GM12878 (cell line): Measurements from ENCODE around the gene LITAF. TPM values are rescaled to one million over a fixed set of nuclear protein-coding genes. Genes with fewer than 3 reads are reported as not detected.

Experiments used
- ATAC-seq: fragments of 200-7000 bp; cut with Tn5 transposase; 3 replicates; pipeline ENCODE4 v1.9.1; 2020; ENCODE audit warnings: mild to moderate bottlenecking, moderate library complexity
- BruUV-seq: library from RNA; stranded (reverse); fragments of 400-500 nt; replicated peaks from 2 replicates; lab custom pipeline; 2021; lab: Mats Ljungman, UMichigan
- CTCF ChIA-PET: fragments of 300-600 bp; sonication (Branson Sonifier 250); formaldehyde crosslinking; extraction: SDS; loops from one replicate; lab custom pipeline; 2021; ENCODE audit warnings: inconsistent platforms; lab: Yijun Ruan, JAX
- POLR2A ChIA-PET: fragments of 350-600 bp; formaldehyde crosslinking; extraction: SDS; loops from one replicate; lab custom pipeline; 2021; ENCODE audit warnings: inconsistent platforms; lab: Charles Lee
- RAD21 ChIA-PET: fragments of 300-600 bp; sonication (Branson Sonifier 250); formaldehyde crosslinking; loops from one replicate; lab custom pipeline; 2023; ENCODE audit warnings: antibody characterized with exemption; ENCODE audit not compliant: unreplicated experiment; lab: Charles Lee
- SMC1A ChIA-PET: fragments of 300-600 bp; sonication (Branson Sonifier 250); formaldehyde crosslinking; loops from one replicate; lab custom pipeline; 2023; ENCODE audit not compliant: unreplicated experiment, uncharacterized antibody; lab: Charles Lee
- DNase-seq: peaks from one replicate; pipeline ENCODE4 v3.0.0-alpha.2; 2011; ENCODE audit warnings: low read depth, low spot score
- FAIRE-seq: peaks from 3 replicates; lab custom pipeline; 2011; peaks lifted over from hg19 to GRCh38; lab: Jason Lieb, UNC
- H2AFZ ChIP-seq: 2 replicates; pipeline ENCODE4 v1.6.0; 2011; ENCODE audit warnings: low read depth, low read length, control low read depth; ENCODE audit not compliant: control insufficient read depth
- H3K27ac ChIP-seq: 2 replicates; pipeline ENCODE4 v1.5.1; 2011; ENCODE audit warnings: control low read depth; ENCODE audit not compliant: control insufficient read depth, insufficient read depth
- H3K27me3 ChIP-seq, 2 experiments: replicated peaks in 1 of 2; 2 replicates each; pipeline versions ENCODE4 v1.6.0 to v1.6.1; 2011; ENCODE audit warnings: low read length in 1 of 2; ENCODE audit not compliant: control insufficient read depth in 2 of 2, insufficient read depth in 2 of 2
- H3K36me3 ChIP-seq, 2 experiments: 2 replicates each; pipeline ENCODE4 v1.5.1; 2011; ENCODE audit warnings: low read length in 1 of 2; ENCODE audit not compliant: control insufficient read depth in 2 of 2, insufficient read depth in 2 of 2
- H3K4me1 ChIP-seq: 2 replicates; pipeline ENCODE4 v1.6.1; 2011; ENCODE audit warnings: mild to moderate bottlenecking, low read length, moderate library complexity, mixed read lengths; ENCODE audit not compliant: control insufficient read depth, insufficient read depth
- H3K4me2 ChIP-seq: 2 replicates; pipeline ENCODE4 v1.6.0; 2011; ENCODE audit warnings: control low read depth; ENCODE audit not compliant: control insufficient read depth, insufficient read depth
- H3K4me3 ChIP-seq: fragments of 200-600 bp; sonication (generic); 2 replicates; pipeline ENCODE4 v1.5.1; 2016
- H3K79me2 ChIP-seq: 2 replicates; pipeline ENCODE4 v1.6.0; 2011; ENCODE audit warnings: low read length; ENCODE audit not compliant: control insufficient read depth, insufficient read depth
- H3K9ac ChIP-seq: 2 replicates; pipeline ENCODE4 v1.8.0; 2011; ENCODE audit warnings: low read length, control low read depth, mixed read lengths; ENCODE audit not compliant: control insufficient read depth, insufficient read depth
- H3K9me3 ChIP-seq: replicated peaks from 3 replicates; pipeline ENCODE4 v1.5.1; 2011; ENCODE audit warnings: mild to moderate bottlenecking, low read length; ENCODE audit not compliant: control insufficient read depth, insufficient read depth
- H4K20me1 ChIP-seq: 2 replicates; pipeline ENCODE4 v1.6.0; 2011; ENCODE audit not compliant: control insufficient read depth, insufficient read depth
- EED ChIP-seq: sonication (generic); IDR thresholded peaks from 2 replicates; pipeline ENCODE4 v1.6.1; 2016; ENCODE audit warnings: antibody characterized with exemption, low read depth
- ESRRA ChIP-seq: IDR thresholded peaks from 2 replicates; pipeline ENCODE4 v1.6.1; 2012; ENCODE audit warnings: mild to moderate bottlenecking, low read length, improper control_type of control experiment
- ETV6 ChIP-seq, 2 experiments: fragments of 450-650 bp in 1 of 2; IDR thresholded peaks in 1 of 2; conservative IDR thresholded peaks in 1 of 2; 2 replicates each; pipeline ENCODE4 v1.6.1; 2014; ENCODE audit warnings: antibody characterized with exemption in 1 of 2, borderline replicate concordance in 1 of 2, low read depth in 1 of 2, mild to moderate bottlenecking in 1 of 2, moderate library complexity in 1 of 2
- IKZF2 ChIP-seq, 2 experiments: fragments of 450-650 bp; IDR thresholded peaks; 2 replicates each; pipeline ENCODE4 v1.6.1; 2017; ENCODE audit warnings: mild to moderate bottlenecking in 2 of 2, moderate library complexity in 2 of 2
- NBN ChIP-seq: fragments of 450-650 bp; IDR thresholded peaks from 2 replicates; pipeline ENCODE4 v1.6.1; 2016
- NR2F1 ChIP-seq: fragments of 450-650 bp; conservative IDR thresholded peaks from 2 replicates; pipeline ENCODE4 v1.6.1; 2017; ENCODE audit warnings: mild to moderate bottlenecking
- YY1 ChIP-seq: IDR thresholded peaks from 2 replicates; pipeline ENCODE4 v1.6.1; 2011; ENCODE audit warnings: low read depth, mild to moderate bottlenecking, low read length
- ZNF217 ChIP-seq: fragments of 450-650 bp; IDR thresholded peaks from 2 replicates; pipeline ENCODE4 v1.6.1; 2017; ENCODE audit warnings: antibody characterized with exemption, mild to moderate bottlenecking
- ZNF24 ChIP-seq: fragments of 450-650 bp; IDR thresholded peaks from 2 replicates; pipeline ENCODE4 v1.6.1; 2017; ENCODE audit warnings: antibody characterized with exemption, mild to moderate bottlenecking
- WGBS: methylation state at CpG from one replicate; pipeline ENCODE4 v1.1.6; 2016; ENCODE audit warnings: low lambda C conversion rate; ENCODE audit not compliant: insufficient replicate concordance, insufficient coverage; ENCODE audit errors: missing lambda C conversion rate; 5-methylcytosine and 5-hydroxymethylcytosine counted together
- in situ Hi-C: fragments of 300-500 bp; cut with MboI; formaldehyde crosslinking; loops from 9 replicates; pipeline ENCODE4 v1.14.3; 2018; ENCODE audit warnings: mixed read lengths
- intact Hi-C: fragments of 100-400 bp; cut with micrococcal nuclease; formaldehyde crosslinking; loops from one replicate; pipeline ENCODE4 v1.14.2; 2022; ENCODE audit not compliant: unreplicated experiment
- polyA plus RNA-seq, 11 experiments: library from polyadenylated mRNA; depleted of rRNA in 4 of 11; unstranded in 6 of 11; stranded (reverse) in 5 of 11; fragments of >200 nt; fragmentation: Nextera tagmentation in 4 of 11; fragmentation: Illumina TruSeq in 1 of 11; extraction: Ambion mirVana in 4 of 11; extraction: Trizol in 1 of 11; gene quantifications; 1 replicate in 1 of 11; 2 replicates in 10 of 11; pipeline versions ENCODE4 v1.2.1 to v1.2.3, GENCODE V29; 2011 to 2016; ENCODE audit warnings: inconsistent platforms in 2 of 11, missing spikeins in 2 of 11, low read depth in 1 of 11
- total RNA-seq, 4 experiments: library from RNA; depleted of rRNA in 3 of 4; stranded (reverse); fragments of >200 nt in 3 of 4; fragmentation: Illumina TruSeq in 1 of 4; extraction: Trizol in 1 of 4; gene quantifications; 2 replicates each; pipeline versions ENCODE4 v1.2.1 to v1.2.3, GENCODE V29; 2013 to 2021
- TF ChIP-seq, protein P1 (sequence below): fragments of 450-650 bp; formaldehyde crosslinking; IDR thresholded peaks from 2 replicates; pipeline ENCODE4 v1.4.0; 2020; ENCODE audit warnings: mild to moderate bottlenecking, moderate library complexity
- TF ChIP-seq, protein P2 (sequence below): fragments of 450-650 bp; IDR thresholded peaks from 2 replicates; pipeline ENCODE4 v1.6.1; 2017; ENCODE audit warnings: antibody characterized with exemption, mild to moderate bottlenecking, moderate library complexity

The LITAF gene
- total and polyA plus RNA-seq, 10 of the 15 experiments (the other 5 are each of a cell fraction or from before 2014, with no cell fraction given), result 99.2 to 211 (median 147) TPM

GRCh38 chr16:11627822-11628457, 41.2 kb upstream of the LITAF start:
- BruUV-seq, result no TSS peak
- intact Hi-C loops (no loop called here), in situ Hi-C loops (no loop called here)
- no peak overlapping the region for H3K4me3 ChIP-seq
- H3K79me2 ChIP-seq, result no peaks in the 10 kb centered on the region
- H2AFZ ChIP-seq, result no peak overlapping the region
- H3K36me3 ChIP-seq, result no peaks in the 10 kb centered on the region
- FAIRE-seq (no peak), ATAC-seq (no peak), DNase-seq (no peak)
- no peaks in the 10 kb centered on the region; the same call in 2 of the 3 replicates for H3K9me3 ChIP-seq
- TF ChIP-seq NBN (no peak), ESRRA (no peak), YY1 (no peak), ZNF217 (no peak), NR2F1 (no peak), IKZF2 (IDR thresholded peaks at IDR 0.05) (no peak), EED (no peak), ETV6 (conservative IDR thresholded peaks at IDR 0.05 in 1 of 2, IDR thresholded peaks at IDR 0.05 in 1 of 2; ENCODE audit: borderline replicate concordance in 1 of 2, low read depth in 1 of 2) (no peak), ZNF24 (no peak)
- TF ChIP-seq, protein P1, sequence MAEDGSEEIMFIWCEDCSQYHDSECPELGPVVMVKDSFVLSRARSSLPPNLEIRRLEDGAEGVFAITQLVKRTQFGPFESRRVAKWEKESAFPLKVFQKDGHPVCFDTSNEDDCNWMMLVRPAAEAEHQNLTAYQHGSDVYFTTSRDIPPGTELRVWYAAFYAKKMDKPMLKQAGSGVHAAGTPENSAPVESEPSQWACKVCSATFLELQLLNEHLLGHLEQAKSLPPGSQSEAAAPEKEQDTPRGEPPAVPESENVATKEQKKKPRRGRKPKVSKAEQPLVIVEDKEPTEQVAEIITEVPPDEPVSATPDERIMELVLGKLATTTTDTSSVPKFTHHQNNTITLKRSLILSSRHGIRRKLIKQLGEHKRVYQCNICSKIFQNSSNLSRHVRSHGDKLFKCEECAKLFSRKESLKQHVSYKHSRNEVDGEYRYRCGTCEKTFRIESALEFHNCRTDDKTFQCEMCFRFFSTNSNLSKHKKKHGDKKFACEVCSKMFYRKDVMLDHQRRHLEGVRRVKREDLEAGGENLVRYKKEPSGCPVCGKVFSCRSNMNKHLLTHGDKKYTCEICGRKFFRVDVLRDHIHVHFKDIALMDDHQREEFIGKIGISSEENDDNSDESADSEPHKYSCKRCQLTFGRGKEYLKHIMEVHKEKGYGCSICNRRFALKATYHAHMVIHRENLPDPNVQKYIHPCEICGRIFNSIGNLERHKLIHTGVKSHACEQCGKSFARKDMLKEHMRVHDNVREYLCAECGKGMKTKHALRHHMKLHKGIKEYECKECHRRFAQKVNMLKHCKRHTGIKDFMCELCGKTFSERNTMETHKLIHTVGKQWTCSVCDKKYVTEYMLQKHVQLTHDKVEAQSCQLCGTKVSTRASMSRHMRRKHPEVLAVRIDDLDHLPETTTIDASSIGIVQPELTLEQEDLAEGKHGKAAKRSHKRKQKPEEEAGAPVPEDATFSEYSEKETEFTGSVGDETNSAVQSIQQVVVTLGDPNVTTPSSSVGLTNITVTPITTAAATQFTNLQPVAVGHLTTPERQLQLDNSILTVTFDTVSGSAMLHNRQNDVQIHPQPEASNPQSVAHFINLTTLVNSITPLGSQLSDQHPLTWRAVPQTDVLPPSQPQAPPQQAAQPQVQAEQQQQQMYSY (CRISPR knock-in tag), result no peak
- TF ChIP-seq, protein P2, sequence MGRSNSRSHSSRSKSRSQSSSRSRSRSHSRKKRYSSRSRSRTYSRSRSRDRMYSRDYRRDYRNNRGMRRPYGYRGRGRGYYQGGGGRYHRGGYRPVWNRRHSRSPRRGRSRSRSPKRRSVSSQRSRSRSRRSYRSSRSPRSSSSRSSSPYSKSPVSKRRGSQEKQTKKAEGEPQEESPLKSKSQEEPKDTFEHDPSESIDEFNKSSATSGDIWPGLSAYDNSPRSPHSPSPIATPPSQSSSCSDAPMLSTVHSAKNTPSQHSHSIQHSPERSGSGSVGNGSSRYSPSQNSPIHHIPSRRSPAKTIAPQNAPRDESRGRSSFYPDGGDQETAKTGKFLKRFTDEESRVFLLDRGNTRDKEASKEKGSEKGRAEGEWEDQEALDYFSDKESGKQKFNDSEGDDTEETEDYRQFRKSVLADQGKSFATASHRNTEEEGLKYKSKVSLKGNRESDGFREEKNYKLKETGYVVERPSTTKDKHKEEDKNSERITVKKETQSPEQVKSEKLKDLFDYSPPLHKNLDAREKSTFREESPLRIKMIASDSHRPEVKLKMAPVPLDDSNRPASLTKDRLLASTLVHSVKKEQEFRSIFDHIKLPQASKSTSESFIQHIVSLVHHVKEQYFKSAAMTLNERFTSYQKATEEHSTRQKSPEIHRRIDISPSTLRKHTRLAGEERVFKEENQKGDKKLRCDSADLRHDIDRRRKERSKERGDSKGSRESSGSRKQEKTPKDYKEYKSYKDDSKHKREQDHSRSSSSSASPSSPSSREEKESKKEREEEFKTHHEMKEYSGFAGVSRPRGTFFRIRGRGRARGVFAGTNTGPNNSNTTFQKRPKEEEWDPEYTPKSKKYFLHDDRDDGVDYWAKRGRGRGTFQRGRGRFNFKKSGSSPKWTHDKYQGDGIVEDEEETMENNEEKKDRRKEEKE, result no peak
- WGBS, result 59% methylated on average over 14 of the region's 15 CpGs
- H3K9ac ChIP-seq, result no peak overlapping the region
- ChIA-PET CTCF (interaction anchor here (0.6 kb wide), 1 partner anchor 111 kb away, joined by 3 read pairs; no protein-coding TSS in a partner anchor), RAD21 (no interaction called here), POLR2A (no interaction called here), SMC1A (no interaction called here)
- H4K20me1 ChIP-seq, result no peaks in the 10 kb centered on the region
- no peaks in the 10 kb centered on the region for H3K27me3 ChIP-seq
- no peak overlapping the region for H3K27ac ChIP-seq
- no peak overlapping the region for H3K4me2 ChIP-seq
- peaks cover 8% of the 10 kb centered on the region for H3K4me1 ChIP-seq
